ES-I3 (cell line): ENCODE measurements around the gene LARP4B.

Source experiments
- H3K36me3 ChIP-seq: 2 replicates; pipeline ENCODE4 v1.6.1; 2013; ENCODE audit warnings: mild to moderate bottlenecking, low read length, control low read depth, moderate library complexity; ENCODE audit not compliant: insufficient read depth
- H3K4me1 ChIP-seq: 2 replicates; pipeline ENCODE4 v1.6.1; 2013; ENCODE audit warnings: mild to moderate bottlenecking, control low read depth, low read length; ENCODE audit not compliant: insufficient read depth
- H3K9ac ChIP-seq: 2 replicates; pipeline ENCODE4 v1.6.1; 2013; ENCODE audit warnings: low read depth, mild to moderate bottlenecking, low read length, moderate library complexity
- H3K9me3 ChIP-seq: 2 replicates; pipeline ENCODE4 v1.6.1; 2013; ENCODE audit warnings: mild to moderate bottlenecking, low read length, moderate library complexity; ENCODE audit not compliant: control insufficient read depth, insufficient read depth

The LARP4B gene

DNA sequence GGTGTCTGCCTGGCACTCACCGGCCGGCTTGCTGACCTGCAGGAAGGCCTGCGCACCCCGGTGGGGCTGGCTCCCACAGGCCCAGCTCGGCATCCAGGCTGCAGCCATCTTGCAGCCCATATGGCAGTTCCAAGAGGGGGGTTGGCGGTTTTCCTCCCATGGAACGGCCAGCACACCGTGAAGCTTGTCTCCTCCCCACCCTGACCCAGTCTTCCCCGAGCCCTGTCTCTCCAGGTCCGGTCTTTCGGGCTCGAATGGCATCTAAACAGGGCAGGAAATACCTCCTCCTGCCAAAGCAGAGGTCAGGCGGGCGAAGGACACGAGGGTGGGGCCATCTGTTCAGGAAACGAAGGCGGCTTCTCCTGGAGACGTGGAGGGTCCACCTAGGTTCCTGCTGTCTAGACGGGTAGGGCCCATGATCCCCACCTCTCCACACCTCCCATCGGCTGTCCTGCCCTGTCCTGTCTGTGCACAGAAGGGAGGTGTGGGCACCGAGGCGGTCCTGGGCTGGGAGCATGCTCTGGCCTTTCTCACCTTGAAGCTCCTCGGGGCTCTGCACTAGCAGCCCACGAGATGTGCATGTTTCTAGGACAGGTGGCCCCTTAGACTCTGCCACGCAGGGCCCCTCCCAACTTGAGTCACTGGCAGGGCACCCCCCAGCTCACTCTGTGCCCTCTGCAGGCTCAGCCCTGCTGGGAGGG is 128.3 kb downstream of the LARP4B start:
- no peak overlapping the region for H3K9ac ChIP-seq
- no peaks in the 10 kb centered on the region for H3K4me1 ChIP-seq
- H3K36me3 ChIP-seq: peaks cover 3% of the 10 kb centered on the region
- H3K9me3 ChIP-seq: no peaks in the 10 kb centered on the region

DNA sequence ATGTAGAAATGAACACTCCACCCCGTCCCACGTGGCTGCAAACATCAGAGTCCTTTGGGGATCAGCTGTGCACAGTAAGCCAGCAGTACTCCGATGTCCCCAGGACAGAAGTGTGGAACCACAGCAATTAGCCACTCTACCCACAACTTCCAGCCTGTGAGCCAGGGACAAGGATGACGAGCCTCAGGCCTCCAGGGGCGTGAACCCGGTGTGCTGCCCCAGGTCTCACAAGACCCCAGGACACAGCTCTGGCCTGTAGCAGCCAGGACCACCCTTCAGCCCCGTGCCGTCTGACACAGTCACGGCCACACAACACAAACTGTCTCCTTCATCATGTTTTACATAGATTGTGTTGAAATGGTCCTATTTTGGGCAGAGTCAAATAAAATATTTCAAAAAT is 129.0 kb downstream of the LARP4B start:
- no peaks in the 10 kb centered on the region; the same call in 1 of the 2 replicates for H3K36me3 ChIP-seq
- H3K9me3 ChIP-seq: no peaks in the 10 kb centered on the region
- H3K4me1 ChIP-seq: no peaks in the 10 kb centered on the region
- no peak overlapping the region for H3K9ac ChIP-seq

DNA sequence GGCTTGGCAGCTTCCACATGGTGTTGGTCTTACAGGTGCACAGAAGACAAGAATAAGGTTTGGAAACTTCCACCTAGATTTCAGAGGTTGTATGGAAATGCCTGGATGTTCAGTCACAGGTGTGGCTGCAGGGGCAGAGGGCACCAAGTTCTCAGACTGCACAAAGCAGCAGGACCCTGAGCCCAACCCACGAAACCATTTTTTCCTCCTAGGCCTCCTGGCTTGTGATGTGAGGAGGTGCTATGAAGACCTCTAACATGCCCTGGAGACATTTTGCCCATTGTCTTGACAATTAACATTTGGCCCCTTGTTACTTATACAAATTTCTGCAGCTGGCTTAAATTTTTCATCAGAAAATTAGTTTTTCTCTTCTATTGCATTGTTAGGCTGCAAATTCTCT is 134.3 kb downstream of the LARP4B start:
- Histone ChIP-seq H3K9me3 (peaks cover 6% of the 10 kb centered on the region; the same call in 1 of the 2 replicates), H3K36me3 (no peaks in the 10 kb centered on the region; the same call in 1 of the 2 replicates), H3K9ac (no peak overlapping the region), H3K4me1 (no peaks in the 10 kb centered on the region)

DNA sequence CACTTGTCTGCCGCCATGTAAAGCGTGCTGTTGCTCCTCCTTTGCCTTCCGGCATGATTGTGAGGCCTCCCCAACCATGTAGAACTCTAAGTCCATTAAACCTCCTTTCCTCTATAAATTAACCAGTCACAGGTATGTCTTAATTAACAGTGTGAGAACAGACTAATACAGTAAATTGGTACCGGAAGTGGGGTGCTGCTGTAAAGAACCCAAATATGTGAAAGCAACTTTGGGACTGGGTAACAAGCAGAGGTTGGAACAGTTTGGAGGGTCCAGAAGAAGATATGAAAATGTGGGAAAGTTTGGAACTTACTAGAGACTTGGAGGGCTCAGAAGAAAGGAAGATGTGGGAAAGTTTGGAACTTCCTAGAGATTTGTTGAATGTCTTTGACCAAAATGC is 135.3 kb downstream of the LARP4B start:
- H3K9ac ChIP-seq: no peak overlapping the region
- H3K9me3 ChIP-seq: peaks cover 6% of the 10 kb centered on the region; the same call in 1 of the 2 replicates
- no peaks in the 10 kb centered on the region; the same call in 1 of the 2 replicates for H3K36me3 ChIP-seq
- H3K4me1 ChIP-seq: no peaks in the 10 kb centered on the region

DNA sequence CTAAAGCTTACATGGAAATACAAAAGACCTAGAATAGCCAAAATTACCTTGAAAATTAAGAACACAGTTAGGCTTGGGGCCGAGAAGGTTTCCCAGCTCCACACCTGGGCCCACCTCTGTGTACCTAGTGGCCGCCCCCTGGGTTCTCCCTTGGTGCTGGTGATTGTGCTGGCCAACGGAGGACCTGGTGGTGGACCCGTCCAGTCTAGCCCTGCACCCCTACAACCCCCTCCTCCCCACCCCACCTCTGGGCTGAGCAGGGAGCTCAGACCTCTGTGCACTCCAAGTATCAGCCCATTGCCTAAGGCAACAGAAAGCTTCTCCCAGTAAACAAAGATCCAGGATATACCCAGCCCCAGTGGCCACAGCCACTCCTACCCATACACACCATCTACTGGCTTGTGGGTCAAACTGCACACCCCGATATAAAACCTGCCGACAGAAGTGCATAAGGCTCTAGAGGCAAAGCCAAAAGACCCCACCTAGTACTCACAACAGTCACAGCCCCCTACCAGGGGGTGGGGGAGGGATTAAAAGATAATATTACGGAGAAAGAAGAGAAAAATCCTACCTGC is 137.0 kb downstream of the LARP4B start:
- Histone ChIP-seq H3K9me3 (peaks cover 6% of the 10 kb centered on the region; the same call in 1 of the 2 replicates), H3K4me1 (no peaks in the 10 kb centered on the region), H3K36me3 (no peaks in the 10 kb centered on the region; the same call in 1 of the 2 replicates), H3K9ac (no peak overlapping the region)

DNA sequence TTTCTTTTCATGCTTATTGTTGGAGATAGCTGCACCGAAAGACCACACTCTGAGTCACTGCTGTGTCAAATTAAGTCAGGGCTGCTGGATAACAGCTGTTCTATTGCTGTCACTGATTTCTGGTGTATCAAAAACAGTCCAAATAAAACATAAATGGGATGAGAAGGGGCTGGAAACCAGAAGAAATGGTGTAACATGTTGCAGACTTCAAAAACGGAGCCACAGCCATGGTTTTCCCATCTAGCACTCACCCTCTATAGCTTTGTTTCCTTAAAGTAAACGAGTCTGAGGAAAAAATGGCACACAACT is 138.8 kb downstream of the LARP4B start:
- no peaks in the 10 kb centered on the region for H3K36me3 ChIP-seq

DNA sequence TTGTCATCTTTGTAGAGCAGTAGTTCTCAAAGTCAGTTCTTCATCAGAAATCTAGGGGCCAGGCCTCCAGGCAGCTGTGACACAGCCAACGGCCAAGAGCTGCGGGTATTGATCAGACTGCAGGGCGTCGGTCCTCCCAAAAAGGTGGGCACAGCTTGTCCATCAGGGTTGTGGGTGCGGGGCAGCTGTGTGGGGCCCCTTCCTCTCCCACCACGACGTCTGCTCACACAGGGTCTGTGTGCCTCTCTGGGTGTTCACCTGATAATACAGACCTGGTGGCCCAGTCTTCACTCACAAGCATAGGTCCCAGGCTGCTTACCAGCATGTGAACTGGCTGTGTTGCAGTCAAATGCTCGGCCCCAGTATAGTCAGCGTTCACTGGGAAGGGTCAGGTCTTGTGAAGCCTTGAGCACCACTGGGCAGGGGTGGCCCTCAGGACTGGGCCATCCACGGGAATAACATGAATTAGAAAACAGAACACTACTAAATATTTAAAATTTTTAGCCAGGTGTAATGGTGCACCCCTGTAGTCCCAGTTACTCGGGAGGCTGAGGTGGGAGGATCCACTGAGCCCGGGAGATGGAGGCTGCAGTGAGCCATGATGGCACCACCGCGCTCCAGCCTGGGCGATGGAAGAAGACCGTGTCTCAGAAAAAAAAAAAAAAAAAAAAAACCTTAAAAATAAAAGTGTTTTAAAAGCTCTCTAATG is 139.3 kb downstream of the LARP4B start:
- peaks cover 5% of the 10 kb centered on the region; the same call in 1 of the 2 replicates for H3K9me3 ChIP-seq
- H3K9ac ChIP-seq: no peak overlapping the region
- no peaks in the 10 kb centered on the region for H3K4me1 ChIP-seq
- H3K36me3 ChIP-seq: no peaks in the 10 kb centered on the region

More for the DNA sequence above, 138.8 kb downstream of the LARP4B start:
- peaks cover 6% of the 10 kb centered on the region; the same call in 1 of the 2 replicates for H3K9me3 ChIP-seq
- no peak overlapping the region for H3K9ac ChIP-seq
- no peaks in the 10 kb centered on the region for H3K4me1 ChIP-seq

DNA sequence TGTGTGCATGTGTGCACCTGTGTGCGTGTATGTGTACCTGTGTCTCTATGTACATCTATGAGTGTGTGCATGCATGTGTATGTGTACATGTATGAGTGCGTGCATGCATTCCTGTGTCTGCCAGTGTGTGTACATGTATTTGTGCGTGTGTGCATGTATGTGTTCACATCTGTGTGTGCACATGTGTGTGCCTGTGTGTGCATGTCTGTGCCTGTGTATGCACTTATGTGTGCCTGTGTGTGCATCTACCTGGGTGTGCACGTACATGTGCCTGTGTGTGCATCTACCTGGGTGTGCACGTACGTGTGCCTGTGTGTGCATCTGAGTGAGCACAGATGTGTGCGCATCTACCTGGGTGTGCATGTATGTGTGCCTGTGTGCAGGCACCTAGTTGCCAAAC is 139.9 kb downstream of the LARP4B start:
- 0 out of 2 replicates have a peak, but pooled peaks cover 2% of the 10 kb centered on the region for H3K9me3 ChIP-seq
- H3K9ac ChIP-seq: no peak overlapping the region
- no peaks in the 10 kb centered on the region for H3K4me1 ChIP-seq
- no peaks in the 10 kb centered on the region for H3K36me3 ChIP-seq

DNA sequence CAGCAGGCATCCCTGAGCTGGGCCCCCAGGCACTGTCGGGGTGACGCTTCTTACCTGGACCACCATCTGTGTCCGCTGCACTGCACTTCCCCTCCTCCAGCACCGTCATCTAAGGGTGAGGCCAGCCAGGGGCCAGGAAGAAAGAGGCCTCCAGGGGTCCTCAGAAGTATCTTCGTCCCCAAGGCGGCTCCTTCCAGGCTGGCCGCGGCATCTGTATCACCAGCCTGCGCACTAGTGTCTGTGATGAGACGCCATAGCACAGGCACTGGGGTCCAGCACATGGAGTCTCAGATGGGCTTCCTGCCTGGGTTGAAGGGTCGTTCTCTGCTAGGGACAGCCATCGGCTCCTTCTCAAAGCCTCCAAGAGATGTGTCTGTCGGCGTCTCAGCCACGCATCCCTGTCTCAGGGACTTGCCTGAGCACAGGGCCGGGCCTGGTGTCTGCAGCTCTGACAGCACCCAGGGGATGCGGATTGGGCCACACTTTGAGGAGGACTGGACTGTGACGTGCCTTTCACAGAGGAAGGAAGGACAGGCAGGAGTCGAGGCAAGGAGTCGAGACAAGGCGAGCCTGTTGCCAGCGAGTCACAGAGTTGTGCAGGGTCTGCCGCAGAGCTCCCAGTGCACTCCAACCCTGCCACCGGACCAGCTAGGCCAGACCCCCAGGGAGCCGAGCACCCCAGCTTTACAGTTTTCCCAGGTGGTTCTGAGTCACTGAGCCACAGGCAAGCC is 140.5 kb downstream of the LARP4B start:
- Histone ChIP-seq H3K9ac (no peak overlapping the region), H3K9me3 (0 out of 2 replicates have a peak, but pooled peaks cover 1% of the 10 kb centered on the region), H3K4me1 (no peaks in the 10 kb centered on the region), H3K36me3 (no peaks in the 10 kb centered on the region)

DNA sequence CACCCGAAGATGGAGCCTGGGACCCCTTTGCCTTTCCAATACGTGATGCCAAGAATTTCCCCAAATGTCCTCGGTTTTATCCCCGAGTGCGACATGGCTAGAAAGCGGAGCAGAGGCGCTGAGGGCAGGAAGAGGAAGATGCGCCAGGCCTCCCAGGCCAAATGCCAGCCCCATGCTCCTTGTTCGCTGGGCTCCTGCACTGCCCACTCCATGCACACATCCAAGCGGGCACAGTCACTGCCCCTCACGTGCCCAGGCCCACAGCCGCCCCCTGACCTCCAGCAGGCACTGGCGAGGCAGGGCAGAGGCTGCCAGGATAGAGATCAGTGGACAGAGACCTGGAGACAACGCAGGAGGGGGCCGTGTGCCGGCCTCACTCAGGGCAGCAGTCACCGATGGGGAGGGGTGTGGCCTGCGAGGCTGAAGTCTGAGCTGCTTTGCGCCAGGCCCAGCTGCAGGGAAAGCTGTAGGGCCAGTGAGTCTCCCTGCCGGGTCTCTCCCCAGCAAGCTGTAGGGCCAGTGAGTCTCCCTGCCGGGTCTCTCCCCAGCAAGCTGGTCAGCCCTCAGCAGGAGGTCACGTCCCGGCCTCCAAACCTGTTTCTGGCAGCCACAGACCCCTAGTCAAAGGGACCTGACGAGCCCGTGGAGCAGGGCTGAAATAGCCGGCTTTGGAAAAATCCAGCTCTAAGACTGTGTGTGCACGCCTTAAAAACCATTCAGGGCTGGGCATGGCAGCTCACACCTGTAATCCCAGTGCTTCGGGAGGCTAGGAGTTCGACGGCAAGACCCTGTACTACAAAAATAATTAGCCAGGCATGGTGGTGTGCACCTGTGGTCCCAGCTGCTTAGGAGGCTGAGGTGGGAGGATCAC is 141.4 kb downstream of the LARP4B start:
- Histone ChIP-seq H3K9ac (no peak overlapping the region), H3K4me1 (no peaks in the 10 kb centered on the region), H3K9me3 (no peaks in the 10 kb centered on the region), H3K36me3 (no peaks in the 10 kb centered on the region)

DNA sequence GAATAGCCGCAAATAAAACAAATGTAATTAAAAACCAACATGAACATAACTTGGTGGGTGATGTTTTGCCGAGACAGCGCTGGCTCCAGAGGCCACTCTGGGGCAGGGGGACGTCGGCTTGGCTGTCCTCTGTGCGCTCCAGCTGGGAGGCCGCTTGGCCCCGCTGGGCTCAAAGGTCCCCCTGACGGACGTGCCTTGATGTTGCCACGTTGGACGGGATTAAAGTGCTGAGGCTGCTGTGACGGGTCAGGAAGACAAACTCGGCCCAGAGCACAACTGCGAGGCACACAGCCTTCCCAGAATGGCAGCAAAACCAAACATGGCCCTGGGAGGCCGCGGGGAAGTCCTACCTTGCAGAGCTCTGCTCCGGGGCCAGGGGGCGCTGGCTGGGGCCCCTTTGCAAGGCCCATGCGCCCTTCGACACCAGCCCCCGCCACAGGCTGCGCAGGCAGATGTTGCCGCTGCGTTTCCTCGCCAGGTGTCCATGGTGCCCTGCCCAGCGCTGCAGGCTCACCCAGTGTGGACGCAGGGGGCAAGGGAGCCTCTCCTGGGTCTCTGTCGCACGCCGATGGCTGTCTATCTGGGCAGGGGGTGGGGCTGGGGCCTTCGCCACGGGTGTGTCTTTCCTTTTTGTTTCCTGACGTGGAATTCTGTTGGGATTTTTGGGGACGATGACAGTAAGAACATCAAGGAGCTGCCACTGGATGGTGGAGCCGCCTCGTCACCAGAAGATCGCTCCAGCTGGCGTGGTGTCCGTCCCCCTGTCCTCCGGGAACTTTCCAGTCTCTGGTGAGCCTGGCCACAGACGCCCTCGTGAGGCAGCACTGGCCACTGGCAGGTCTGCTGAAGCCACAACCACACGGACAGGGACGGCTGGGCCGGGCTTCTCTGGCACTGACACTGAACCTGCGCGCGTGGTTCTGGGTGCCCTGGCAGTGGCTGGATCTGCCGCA is 142.4 kb downstream of the LARP4B start:
- H3K9ac ChIP-seq: no peak overlapping the region; the same call in 1 of the 2 replicates
- no peaks in the 10 kb centered on the region for H3K36me3 ChIP-seq
- H3K9me3 ChIP-seq: no peaks in the 10 kb centered on the region
- H3K4me1 ChIP-seq: no peaks in the 10 kb centered on the region

DNA sequence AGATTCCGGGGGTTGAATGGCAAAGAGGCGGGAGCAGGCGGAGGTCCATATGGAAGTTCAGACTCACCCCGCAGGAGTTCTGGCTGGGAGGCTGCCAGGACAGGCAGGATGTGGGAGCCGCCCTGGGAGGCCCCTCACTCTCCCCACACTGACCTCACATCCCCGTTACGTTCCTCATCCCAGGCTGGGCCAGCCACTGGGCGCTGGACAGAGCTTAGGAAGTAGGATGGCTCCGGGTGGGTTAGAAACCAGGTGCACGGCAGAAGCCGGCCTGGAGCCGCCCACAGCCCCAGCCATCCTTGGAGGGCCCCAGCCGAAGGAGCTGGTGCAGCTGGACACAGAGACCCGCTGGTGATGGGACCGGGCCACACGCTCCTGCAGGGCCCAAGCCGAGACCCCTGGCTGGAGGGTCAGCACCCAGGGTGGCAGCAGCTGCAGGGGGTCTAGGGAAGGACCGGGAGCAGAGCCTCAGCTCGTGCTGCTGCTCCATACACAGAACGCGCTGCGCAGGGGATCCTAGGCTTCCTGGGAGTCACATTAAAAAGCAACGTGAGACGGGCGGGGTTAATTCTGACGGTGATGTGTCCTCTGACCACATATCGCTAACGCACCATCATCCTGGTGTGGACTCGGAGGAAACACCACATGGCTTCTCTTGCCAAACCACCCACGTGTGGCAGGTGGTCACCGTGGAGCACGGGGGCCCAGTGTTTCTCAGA is 143.4 kb downstream of the LARP4B start:
- Histone ChIP-seq H3K4me1 (no peaks in the 10 kb centered on the region), H3K36me3 (no peaks in the 10 kb centered on the region), H3K9me3 (no peaks in the 10 kb centered on the region), H3K9ac (no peak overlapping the region)
